GM12874 (cell line): Measurements from ENCODE around the gene ARHGEF40.

Source experiments
- TF ChIP-seq, protein P1 (sequence below): IDR thresholded peaks from 2 replicates; pipeline ENCODE4 v1.5.1; 2011; ENCODE audit warnings: low read depth, mild to moderate bottlenecking, control low read depth, low read length, moderate library complexity; ENCODE audit not compliant: insufficient read depth

ARHGEF40 gene

DNA sequence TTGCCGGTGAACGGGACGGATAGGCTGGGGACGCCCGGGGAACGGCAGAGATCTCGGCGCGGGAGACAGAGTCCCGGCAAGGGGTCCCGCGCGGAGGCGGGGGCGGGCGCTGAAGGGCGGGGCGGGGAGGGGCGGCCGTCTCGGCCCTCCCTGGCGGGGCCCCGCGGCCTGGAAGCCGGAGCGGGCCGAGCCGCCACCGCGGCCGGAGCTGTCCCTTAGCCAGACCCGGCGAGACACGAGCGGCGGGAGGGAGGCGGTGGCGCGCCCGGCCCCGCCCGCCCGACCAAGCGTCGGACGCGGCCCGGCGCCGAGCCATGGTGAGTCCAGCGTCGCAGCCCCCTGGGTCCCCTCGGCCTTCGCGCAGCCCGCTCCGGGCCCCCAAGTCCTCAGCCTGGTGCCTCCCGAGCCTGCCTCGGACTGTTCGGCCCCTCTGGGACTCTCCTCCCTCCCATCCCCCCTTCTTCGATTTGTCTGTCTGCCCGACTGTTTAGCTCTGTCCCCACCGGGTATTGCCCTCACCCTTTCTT lies at the start of gene ARHGEF40:
TSS of gene ARHGEF40 (plus strand) at position 222 of the 527 bp plus-strand sequence. CDS start at position 315, 93 bp downstream.
- TF ChIP-seq, protein P1, sequence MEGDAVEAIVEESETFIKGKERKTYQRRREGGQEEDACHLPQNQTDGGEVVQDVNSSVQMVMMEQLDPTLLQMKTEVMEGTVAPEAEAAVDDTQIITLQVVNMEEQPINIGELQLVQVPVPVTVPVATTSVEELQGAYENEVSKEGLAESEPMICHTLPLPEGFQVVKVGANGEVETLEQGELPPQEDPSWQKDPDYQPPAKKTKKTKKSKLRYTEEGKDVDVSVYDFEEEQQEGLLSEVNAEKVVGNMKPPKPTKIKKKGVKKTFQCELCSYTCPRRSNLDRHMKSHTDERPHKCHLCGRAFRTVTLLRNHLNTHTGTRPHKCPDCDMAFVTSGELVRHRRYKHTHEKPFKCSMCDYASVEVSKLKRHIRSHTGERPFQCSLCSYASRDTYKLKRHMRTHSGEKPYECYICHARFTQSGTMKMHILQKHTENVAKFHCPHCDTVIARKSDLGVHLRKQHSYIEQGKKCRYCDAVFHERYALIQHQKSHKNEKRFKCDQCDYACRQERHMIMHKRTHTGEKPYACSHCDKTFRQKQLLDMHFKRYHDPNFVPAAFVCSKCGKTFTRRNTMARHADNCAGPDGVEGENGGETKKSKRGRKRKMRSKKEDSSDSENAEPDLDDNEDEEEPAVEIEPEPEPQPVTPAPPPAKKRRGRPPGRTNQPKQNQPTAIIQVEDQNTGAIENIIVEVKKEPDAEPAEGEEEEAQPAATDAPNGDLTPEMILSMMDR: no peak

DNA sequence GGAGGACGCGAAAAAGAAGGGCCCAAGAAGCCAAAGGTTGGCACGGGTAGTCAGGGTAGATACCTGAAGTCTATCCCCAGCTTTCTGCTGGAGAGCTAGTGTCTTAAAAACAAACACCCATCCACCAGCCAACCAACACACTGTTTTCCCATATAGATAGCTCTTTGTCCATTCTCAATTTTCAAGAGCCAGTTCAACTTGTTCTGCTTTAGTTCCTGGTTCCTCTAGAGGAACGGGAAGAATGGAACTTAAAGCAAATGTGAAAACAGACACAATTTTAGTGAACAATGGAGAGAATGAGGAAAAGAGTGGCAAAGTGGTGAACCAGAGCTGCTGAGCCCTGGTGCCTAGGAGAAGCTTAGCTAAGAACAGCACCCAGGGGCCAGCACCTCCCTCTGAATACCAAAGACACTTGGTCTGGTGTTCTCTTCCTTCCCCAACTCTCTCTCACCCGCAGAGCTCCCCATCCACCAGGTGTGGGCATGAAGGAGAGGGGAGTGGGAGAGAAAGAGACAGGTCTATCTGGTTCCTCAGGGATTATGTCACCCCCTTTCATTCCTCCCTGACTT lies 49.0 kb upstream of the ARHGEF40 start:
- TF ChIP-seq, protein P1: no peak

DNA sequence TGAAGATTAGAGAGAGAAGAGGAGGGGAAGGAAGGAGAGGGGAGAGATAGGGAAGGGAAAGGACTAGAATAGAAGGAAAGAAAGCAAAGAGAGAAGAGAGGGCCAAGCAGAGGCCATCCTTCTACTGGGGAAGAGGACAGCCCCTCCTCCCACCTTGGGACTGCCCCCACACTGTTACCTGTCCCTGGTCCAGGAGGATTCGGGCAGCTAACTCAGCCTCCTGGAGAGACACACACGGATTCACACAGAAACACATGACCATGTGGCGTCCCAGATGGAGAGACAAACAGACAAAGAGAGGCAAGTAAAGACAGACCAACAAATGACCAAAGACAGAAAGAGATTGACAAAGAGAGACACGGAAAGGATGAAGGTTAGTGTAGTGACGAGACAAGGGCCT lies 47.4 kb upstream of the ARHGEF40 start:
- TF ChIP-seq, protein P1: no peak

DNA sequence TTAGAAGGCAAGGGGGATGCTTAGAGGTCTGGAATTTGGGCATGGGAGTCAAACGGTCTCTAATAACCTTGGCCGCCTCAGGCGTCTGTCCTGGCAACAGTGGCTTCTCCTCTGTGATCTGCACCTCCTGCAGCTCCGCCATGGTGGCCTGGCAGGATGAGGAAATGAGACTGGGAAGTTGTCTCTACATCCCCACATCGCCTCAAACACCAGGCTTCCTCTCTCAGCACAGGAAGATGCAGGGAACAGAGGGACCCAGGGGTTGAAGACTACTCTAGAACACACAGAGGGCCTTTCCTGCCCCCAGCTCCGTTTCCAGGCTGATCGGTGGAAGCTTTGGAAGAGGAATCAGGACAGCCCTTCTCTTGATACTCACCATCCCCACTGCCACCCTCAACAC lies 46.9 kb upstream of the ARHGEF40 start:
- TF ChIP-seq, protein P1: no peak

DNA sequence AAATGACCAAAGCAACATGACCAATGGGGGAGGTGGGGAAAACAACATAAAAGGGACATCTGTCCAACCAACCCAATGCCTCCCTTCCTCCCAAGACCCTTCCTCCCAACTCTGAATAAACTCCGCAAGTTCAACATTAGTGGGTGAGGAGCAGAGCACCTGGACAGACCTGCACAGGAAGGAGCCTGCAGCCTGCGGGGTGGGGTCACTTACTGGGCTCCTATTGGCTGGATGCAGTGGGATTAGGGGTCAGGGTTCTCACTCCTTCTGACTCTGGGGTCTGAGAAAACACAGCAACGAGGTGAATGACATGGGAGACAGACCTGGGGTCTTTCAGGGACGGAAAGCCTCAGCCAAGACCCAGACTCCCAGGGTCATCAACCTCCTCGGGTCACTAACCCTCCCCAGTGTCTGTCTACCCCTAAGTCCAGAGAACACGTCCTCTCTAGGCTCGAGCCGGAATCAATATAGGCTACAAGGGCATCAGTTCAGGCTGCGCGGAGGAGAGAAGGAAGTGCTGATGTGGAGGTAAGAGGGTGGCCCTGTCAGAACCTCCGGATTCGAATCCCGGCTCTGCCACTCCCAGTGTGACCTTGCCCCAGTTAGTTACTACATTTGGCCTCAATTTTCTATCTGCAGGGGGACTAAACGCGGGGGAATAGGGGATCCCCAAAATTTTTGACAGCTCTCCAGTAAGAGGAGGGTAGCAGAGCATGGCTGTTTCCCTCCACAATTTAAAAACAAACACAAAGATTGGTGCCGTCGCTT lies 46.1 kb upstream of the ARHGEF40 start:
- TF ChIP-seq, protein P1: no peak

DNA sequence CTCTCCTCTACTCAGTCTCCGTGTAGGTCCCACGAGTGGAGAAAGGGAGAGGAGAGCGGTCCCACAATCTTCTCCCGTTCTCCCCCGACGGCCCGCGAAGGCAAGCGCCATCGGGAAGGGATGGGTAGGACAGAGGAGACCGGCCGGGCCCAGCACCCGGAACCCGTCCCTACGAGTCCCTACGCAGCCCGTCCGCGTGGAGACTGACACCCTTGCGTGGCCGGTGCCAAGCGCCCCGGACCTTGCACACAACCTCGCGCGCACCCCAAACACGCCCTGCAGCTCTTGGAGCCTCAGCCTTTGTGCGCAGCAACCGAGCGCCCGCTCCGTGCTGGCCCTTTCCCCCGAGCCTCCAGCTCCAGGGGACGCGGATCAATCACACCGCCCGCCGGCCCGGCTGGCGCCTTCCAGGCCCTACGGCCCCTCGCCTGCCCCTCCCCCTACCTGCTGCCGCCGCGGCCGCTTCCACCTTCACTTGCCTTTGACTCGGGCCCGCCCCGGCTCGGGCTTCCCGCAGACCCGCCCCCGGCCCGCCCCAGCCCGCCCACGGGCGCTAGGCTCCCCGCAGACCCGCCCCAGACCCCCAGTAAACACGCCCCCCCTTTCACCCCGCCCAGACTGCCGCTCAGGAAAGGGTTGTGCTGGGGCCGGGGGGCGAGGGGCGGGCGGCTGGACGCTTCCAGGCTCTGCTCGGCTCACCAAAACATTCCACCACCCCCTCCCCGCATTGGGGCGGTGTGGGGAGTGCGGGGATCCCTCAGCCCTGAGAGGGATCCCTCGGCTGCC lies 45.3 kb upstream of the ARHGEF40 start, which contains the start of gene NDRG2:
TSS of gene NDRG2 (minus strand) at position 477 of the 786 bp plus-strand sequence. CDS start 1,746 bp downstream, outside the sequence.
- TF ChIP-seq, protein P1: no peak
